Fibroblast of skin of right biceps (primary cell): ENCODE results near the gene CLC.
"Not testable (repeated sequence)": the region's sequence is repeated elsewhere in the genome, so short reads cannot be mapped to it uniquely, and the experiment has no call there.

Source experiments
- DNase-seq: peaks from one replicate; pipeline ENCODE4 v3.0.0-alpha.2; 2013

The CLC gene

DNA sequence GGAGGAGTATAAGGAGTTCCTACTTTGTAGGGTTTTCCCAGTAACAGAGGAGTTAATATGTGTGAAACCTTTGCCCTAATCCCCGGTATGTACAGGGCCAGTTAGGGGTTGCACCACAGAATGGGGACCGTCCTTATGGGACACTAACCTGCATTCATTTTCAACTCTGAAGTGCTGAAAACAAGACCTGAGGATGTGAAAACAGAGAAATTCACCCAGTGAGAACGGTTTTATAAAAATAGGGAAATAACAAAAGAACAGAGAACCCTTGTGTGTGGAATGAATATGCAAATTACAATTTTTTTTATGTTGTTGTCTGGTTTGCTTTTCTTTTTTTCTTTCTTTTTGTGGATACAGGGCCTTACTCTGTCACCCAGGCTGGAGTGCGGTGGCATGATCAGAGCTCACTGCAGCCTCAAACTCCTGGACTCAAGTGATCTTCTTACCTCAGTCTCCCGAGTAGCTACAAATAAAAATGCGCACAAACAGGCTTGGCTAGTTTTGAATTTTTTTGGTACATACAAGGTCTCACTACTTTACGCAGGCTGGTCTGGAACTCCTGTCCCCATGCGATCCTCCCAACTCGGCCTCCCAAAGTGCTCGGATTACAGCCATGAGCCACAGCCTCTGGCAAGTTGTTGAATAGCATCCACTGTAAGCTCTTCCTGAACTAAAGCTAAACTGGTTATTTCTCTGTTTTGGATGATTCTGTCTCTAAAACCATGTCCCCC lies 10.6 kb downstream of the CLC start:
- no peak for DNase-seq

DNA sequence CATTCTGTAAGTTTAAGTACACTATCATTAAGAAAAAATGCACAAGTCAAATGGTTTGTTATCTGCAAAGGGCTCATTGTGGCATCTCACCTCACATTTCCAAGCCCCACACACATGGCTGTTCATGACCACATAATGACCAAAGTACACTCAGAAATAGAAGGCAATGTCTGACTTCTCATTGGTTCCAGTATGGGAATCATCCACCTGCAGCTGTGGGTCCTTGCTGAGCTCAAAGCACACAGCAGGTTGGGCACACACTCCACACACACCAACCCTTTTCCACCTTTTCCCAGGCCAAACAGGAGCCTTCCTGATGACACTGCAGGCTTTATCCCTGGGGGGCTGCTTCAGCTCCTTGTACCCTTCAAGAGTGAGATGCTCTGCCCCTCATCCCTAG lies 11.8 kb downstream of the CLC start:
- no peak for DNase-seq

DNA sequence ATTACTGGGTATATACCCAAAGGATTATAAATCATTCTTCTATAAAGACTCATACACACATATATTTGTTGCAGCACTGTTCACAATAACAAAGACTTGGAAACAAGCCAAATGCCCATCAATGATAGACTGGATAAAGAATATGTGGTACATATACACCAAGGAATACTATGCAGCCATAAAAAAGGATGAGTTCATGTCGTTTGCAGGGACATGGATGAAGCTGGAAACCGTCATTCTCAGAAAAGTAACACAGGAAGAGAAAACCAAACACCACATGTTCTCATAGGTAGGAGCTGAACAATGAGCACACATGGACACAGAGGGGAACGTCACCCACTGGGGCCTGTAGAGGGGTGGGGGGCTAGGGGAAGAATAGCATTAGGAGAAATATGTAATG lies 17.7 kb downstream of the CLC start:
- DNase-seq: not testable (repeated sequence)

GRCh38 chr19:39710333-39710890 lies 27.4 kb downstream of the CLC start:
- DNase-seq: no peak

DNA sequence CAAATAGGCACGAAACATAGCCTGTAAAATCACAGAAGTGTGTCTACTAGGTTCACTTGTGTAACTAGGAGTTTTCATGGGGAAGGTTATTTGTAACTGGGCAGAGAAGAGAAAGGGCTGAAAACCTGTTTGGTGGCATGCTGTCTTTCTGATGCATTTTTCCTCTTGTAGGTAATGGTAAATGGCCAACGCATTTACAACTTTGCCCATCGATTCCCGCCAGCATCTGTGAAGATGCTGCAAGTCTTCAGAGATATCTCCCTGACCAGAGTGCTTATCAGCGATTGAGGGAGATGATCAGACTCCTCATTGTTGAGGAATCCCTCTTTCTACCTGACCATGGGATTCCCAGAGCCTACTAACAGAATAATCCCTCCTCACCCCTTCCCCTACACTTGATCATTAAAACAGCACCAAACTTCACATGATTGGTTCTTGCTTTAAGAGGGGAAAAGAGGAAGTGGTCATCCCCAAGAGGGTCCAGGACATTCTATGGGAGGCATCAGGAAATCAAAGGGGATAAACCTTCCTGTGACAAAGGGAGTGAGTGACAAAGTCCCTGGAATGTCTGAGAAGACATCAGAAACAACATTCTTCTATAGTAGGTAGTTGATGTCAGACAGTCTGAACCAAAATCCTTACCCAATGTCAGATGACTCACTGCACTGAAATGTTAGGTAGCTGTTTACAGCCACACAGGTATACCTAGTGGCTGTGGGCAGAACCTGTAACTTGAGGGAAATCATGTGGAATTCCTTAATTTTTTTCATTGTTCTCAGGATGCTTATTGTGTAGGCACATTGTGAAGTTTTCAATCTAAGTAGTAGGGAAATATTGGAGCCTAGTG lies 28.6 kb downstream of the CLC start:
- DNase-seq: no peak

- no peak for DNase-seq
Observed at GRCh38 chr19:39708594-39708993, 29.2 kb downstream of the CLC start.

DNA sequence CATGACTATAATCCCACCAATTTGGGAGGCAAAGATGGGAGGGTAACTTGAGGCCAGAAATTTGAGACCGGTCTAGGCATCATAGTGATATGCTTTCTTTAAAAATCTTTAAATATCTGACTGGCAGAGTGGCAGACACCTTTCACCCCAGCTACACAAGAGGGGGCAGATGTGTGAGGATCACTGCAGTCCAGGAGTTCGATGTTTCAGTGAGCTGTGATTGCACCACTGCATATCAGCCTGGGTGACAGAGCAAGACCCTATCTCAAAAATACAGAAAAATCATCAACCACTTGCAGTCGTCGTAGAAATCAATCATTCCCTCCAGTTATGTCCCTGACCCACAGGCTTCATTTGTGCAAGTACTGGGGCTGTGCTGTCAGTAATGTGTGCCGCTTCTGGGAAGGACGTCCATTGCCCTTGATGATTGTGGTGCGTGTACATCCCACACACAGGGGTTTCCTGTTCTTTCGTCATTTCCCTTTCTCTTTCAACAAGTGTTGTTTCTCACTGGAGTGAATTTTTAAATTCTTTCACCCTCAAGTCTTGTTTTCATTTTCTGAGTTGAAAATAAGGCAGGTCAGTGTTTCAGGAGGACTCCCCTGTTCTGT lies 32.1 kb downstream of the CLC start:
- no peak for DNase-seq

- DNase-seq: no peak
Observed at GRCh38 chr19:39704181-39705044, 33.4 kb downstream of the CLC start, which contains the start of gene LGALS14. TSS of gene LGALS14 (plus strand) at chr19:39704481. CDS start at chr19:39704529, 48 bp downstream.

DNA sequence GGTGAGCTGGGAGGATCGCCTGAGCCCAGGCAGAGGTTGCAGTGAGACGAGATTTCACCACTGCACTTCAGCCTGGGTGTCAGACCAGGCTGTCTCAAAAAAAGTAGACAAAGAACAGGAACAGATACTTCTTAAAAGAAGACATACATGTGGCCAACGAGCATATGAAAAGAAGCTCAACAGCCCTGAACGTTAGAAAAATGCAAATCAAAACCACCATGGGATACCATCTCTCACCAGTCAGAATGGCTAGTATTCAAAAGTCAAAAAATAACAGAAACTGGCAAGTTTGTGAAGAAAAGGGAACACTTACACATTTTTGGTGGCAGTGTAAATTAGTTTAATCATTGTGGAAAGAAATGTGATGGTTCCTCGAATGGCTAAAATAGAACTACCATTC lies 36.5 kb downstream of the CLC start:
- no peak for DNase-seq

GRCh38 chr19:39698535-39698934 lies 39.3 kb downstream of the CLC start:
- DNase-seq: no peak

GRCh38 chr19:39696387-39696786 lies 41.4 kb downstream of the CLC start:
- no peak for DNase-seq

DNA sequence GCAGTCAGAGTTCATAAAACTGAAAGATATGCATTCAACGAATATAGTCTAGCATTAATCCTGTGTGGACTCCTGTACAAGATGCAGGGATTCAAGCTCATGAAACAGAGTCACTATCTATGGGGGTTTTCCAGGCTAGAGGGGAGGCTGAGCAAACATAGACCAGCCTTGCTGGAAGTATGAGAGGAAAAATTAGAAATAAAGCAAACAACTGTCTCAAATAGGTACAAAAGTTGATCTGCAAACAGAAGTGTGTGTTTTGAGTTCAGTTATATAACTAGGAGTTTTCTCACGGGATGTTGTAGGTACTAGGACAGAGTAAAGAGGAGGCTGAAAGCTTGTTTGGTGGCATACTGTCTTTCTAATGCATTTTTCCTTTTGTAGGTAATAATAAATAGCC lies 42.1 kb downstream of the CLC start:
- DNase-seq: no peak

DNA sequence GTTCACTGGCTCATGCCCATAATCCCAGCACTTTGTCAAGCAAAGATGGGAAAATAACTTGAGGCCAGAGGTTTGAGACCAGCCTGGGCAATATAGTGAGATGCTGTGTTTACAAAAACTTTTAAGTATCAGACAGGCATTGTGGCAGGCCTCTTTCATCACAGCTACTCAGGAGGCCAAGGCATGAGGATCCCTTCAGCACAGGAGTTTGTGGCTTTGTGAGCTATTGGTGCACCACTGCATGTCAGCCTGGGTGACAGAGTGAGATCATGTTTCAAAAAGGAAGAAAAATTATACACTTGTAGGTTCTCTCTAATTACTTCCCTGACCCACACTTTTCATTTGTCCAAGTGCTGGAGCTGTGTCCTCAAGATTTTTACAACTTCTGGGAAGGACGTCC lies 45.0 kb downstream of the CLC start:
- DNase-seq: no peak

- no peak for DNase-seq
Observed at GRCh38 chr19:39692166-39692565, 45.7 kb downstream of the CLC start.

DNA sequence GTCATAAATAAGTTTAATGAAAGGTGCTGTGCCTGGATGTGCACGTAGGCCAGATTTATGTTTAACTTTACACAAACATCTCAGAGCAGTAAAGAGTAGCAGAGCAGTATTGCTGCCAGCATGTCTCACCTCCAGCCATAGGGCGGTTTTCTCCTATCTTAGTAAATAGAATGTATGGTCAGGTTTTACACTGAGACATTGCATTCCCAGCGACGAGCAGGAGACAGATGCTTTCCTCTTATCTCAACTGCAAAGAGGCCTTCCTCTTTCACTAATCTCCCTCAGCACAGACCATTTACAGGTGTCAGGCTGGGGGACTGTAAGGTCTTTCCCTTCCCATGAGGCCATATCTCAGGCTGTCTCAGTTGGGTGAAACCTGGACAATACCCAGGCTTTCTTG lies 49.2 kb downstream of the CLC start:
- DNase-seq: not testable (repeated sequence)

DNA sequence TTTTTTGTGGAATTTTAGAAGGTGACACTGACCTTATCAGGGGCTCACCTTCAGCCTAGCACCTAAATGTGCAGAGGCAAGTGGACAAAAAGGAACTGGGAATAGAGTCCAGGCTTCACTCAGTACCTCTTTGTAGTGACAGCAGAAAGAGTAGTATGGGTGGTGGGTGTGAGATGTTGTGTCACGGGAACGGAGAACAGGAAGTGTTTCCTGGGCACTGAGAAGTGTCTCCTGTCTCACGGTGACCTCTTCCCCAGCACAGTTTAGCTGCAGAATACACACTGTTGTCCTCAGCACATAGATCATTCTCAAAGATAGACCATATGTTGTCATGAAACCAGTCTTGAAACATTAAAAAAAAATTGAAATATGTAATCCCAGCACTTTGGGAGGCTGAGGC lies 51.1 kb downstream of the CLC start:
- DNase-seq: no peak

GRCh38 chr19:39684267-39684666 lies 53.6 kb downstream of the CLC start:
- DNase-seq: peak; percentile 4

GRCh38 chr19:39681416-39681815 lies 56.4 kb downstream of the CLC start:
- no peak for DNase-seq
